Hepatocyte (in vitro differentiated cells): Measurements from ENCODE around the gene SBF2.

Source experiments
- EZH2 ChIP-seq: fragments of 200-600 bp; sonication (generic); IDR thresholded peaks from 2 replicates; pipeline ENCODE4 v1.6.1; 2016; ENCODE audit warnings: antibody characterized with exemption, mild to moderate bottlenecking, borderline replicate concordance
- TF ChIP-seq, protein P1 (sequence below): fragments of 200-600 bp; sonication (generic); IDR thresholded peaks from 2 replicates; pipeline ENCODE4 v1.5.1; 2016; ENCODE audit warnings: antibody characterized with exemption, mild to moderate bottlenecking; ENCODE audit not compliant: poor library complexity

DNA sequence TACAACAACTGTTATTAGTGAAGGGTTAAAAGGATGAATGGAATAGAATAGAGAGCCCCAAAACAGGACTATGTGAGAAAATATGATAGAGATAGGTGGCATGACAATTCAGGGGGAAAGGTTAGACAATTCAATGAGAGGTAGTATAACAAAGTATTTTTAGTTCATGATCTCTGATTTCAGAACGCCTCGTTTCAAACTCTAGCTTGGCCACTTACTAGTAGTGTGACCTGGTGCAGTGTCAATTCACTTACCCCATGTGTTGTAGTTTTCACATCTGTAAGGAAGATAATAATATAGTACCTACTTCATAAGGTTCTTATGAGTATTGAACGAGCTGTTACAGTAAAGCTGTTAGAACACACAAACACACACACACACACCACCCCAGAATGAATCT, 322.1 kb downstream of the SBF2 start:
- TF ChIP-seq, protein P1, sequence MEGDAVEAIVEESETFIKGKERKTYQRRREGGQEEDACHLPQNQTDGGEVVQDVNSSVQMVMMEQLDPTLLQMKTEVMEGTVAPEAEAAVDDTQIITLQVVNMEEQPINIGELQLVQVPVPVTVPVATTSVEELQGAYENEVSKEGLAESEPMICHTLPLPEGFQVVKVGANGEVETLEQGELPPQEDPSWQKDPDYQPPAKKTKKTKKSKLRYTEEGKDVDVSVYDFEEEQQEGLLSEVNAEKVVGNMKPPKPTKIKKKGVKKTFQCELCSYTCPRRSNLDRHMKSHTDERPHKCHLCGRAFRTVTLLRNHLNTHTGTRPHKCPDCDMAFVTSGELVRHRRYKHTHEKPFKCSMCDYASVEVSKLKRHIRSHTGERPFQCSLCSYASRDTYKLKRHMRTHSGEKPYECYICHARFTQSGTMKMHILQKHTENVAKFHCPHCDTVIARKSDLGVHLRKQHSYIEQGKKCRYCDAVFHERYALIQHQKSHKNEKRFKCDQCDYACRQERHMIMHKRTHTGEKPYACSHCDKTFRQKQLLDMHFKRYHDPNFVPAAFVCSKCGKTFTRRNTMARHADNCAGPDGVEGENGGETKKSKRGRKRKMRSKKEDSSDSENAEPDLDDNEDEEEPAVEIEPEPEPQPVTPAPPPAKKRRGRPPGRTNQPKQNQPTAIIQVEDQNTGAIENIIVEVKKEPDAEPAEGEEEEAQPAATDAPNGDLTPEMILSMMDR: no peak
- no peak for TF ChIP-seq EZH2
